Peyer's patch (tissue), 4 donors: ENCODE data around the gene GPATCH2.

Source experiments
- CTCF ChIP-seq, 6 experiments: fragments of 450-650 bp in 4 of 6; fragments of 200-600 bp in 2 of 6; sonication (generic) in 1 of 6; IDR thresholded peaks; one replicate each; pipeline ENCODE4 v1.5.1; 2017 to 2019; ENCODE audit warnings: antibody characterized with exemption in 6 of 6, mild to moderate bottlenecking in 3 of 6, moderate library complexity in 1 of 6
- POLR2A ChIP-seq, 2 donors: fragments of 450-650 bp; IDR thresholded peaks; one replicate each; pipeline ENCODE4 v1.5.1; 2017; ENCODE audit warnings: antibody characterized with exemption in 2 of 2, mild to moderate bottlenecking in 2 of 2, moderate library complexity in 2 of 2

GRCh38 chr1:217418269-217419193 is 212.4 kb downstream of the GPATCH2 start:
- no peak for TF ChIP-seq CTCF (IDR thresholded peaks at IDR 0.05)
- TF ChIP-seq POLR2A (IDR thresholded peaks at IDR 0.05), result no peak
